Measurements from ENCODE around the gene ERBB2. TPM values are rescaled to one million over a fixed set of nuclear protein-coding genes. Genes with fewer than 3 reads are reported as not detected.

The ERBB2 gene
- total and polyA plus RNA-seq, 2 of the 8 experiments (the other 6 are each of a cell fraction or from before 2014, with no cell fraction given), result 183 to 394 TPM

- Histone ChIP-seq H3K56ac (replicated peaks; ENCODE audit: insufficient read length, low read depth, low read length) (peak overlapping the region; percentile 85), H3K4ac (replicated peaks; ENCODE audit: insufficient read length, low read depth, low read length) (peak overlapping the region; percentile 54), H3K27ac (ENCODE audit: low read depth, low read length) (peak overlapping the region; percentile 87; the same call in 1 of the 2 replicates), H3K18ac (ENCODE audit: extremely low read depth, low read length) (peak overlapping the region; percentile 89; the same call in 1 of the 2 replicates), H4K20me1 (replicated peaks in 1 of 2; ENCODE audit: control insufficient read depth in 1 of 2, insufficient read depth in 2 of 2, low read length in 2 of 2) (no peaks in the 10 kb centered on the region), H3K9ac (replicated peaks in 1 of 4; ENCODE audit: extremely low read depth in 1 of 4, low read depth in 3 of 4, low read length in 3 of 4) (peak overlapping the region in 1 of 4 experiments; percentile 33; a peak in 1 of 7 replicates), H4K5ac (ENCODE audit: insufficient read length, low read depth, low read length) (peak overlapping the region; percentile 67), H3K4me3 (ENCODE audit: extremely low read depth in 1 of 4, insufficient read depth in 2 of 4, low read depth in 3 of 4, low read length in 4 of 4) (no peak overlapping the region), H3K4me2 (ENCODE audit: insufficient read depth in 1 of 2, low read depth in 2 of 2, low read length in 2 of 2) (peak overlapping the region; percentile 7 to 20; a peak in 3 of 4 replicates), H3K27me3 (replicated peaks in 1 of 4; ENCODE audit: control insufficient read depth in 3 of 4, extremely low read depth in 1 of 4, insufficient read depth in 3 of 4, low read length in 3 of 4) (no peaks in the 10 kb centered on the region), H3K14ac (ENCODE audit: insufficient read length) (no peak overlapping the region), H4K8ac (ENCODE audit: extremely low read depth, insufficient read depth, low read length) (no peak overlapping the region), H3K79me2 (ENCODE audit: control insufficient read depth in 1 of 2, insufficient read depth in 2 of 2, low read length in 2 of 2) (peaks cover 0 to 21% of the 10 kb centered on the region in 2 experiments; a peak in 2 of 4 replicates), H4K91ac (replicated peaks; ENCODE audit: insufficient read length, low read length) (peak overlapping the region; percentile 67), H2BK5ac (ENCODE audit: low read depth, low read length) (peak overlapping the region; percentile 95), H2AFZ (ENCODE audit: low read length) (no peak overlapping the region), H3K23ac (ENCODE audit: insufficient read length) (no peak overlapping the region), H2BK12ac (ENCODE audit: low read depth, low read length) (peak overlapping the region; percentile 86; the same call in 1 of the 2 replicates), H2BK20ac (ENCODE audit: low read length) (peak overlapping the region; percentile 1), H3K79me1 (ENCODE audit: low read depth, low read length) (peaks cover 2% of the 10 kb centered on the region; the same call in 1 of the 2 replicates), H2BK120ac (replicated peaks; ENCODE audit: low read depth, low read length) (peak overlapping the region; percentile 27), H2AK5ac (ENCODE audit: low read depth, low read length) (peak overlapping the region; percentile 54; the same call in 1 of the 2 replicates), H3K9me3 (ENCODE audit: insufficient read depth in 2 of 2, low read depth in 1 of 2, low read length in 1 of 2) (no peaks in the 10 kb centered on the region), H3K36me3 (ENCODE audit: control insufficient read depth in 2 of 4, insufficient read depth in 4 of 4, low read length in 3 of 4) (no peaks in the 10 kb centered on the region), H2BK15ac (ENCODE audit: low read length) (peak overlapping the region; percentile 77; the same call in 1 of the 2 replicates), H3K4me1 (replicated peaks in 1 of 4; ENCODE audit: control insufficient read depth in 3 of 4, insufficient read depth in 4 of 4, low read length in 3 of 4) (peaks cover 18 to 30% (median 21%) of the 10 kb centered on the region in 4 experiments), H3K23me2 (ENCODE audit: low read depth, low read length) (peaks cover 4% of the 10 kb centered on the region; the same call in 1 of the 2 replicates)
- FAIRE-seq, result no peak
- ChIA-PET POLR2A (ENCODE audit: partially characterized antibody) (interaction anchor here (0.7 to 38.1 kb wide), 8 partner anchors 12 to 62 kb away, joined by 3 to 708 read pairs (median 4); partner anchors contain the start of genes PGAP3, PNMT and TCAP), CTCF (ENCODE audit: partially characterized antibody) (interaction anchor here (0.6 to 52.4 kb wide), 12 partner anchors 11 to 1022 kb away, joined by 3 to 1885 read pairs (median 4); partner anchors contain the start of genes MIEN1, PPP1R1B and STARD3)
- no peak for DNase-seq (ENCODE audit: low read depth in 1 of 2, low spot score in 2 of 2)
- WGBS, 2 experiments (ENCODE audit: extremely low coverage in 1 of 2, insufficient coverage in 1 of 2, insufficient read length in 1 of 2, insufficient replicate concordance in 2 of 2, low coverage in 1 of 2, low lambda C conversion rate in 2 of 2, missing lambda C conversion rate in 1 of 2), result 52% methylated on average over 2 of the region's 2 CpGs; no CpG with 5 or more reads in 1 of the 2 experiments
- peak; percentile 17 for TF ChIP-seq CTBP2 (IDR thresholded peaks at IDR 0.05; ENCODE audit: borderline replicate concordance, insufficient read depth, insufficient read length, low read length)
- TF ChIP-seq TEAD4 (IDR thresholded peaks at IDR 0.05; ENCODE audit: low read depth, low read length), result no peak
These were observed 4.8 kb upstream of the ERBB2 start for GRCh38 chr17:39695089-39695474.
